ENCODE results near the gene C20orf144.

Gene C20orf144

GRCh38 chr20:33626190-33626589 lies 35.9 kb upstream of the C20orf144 start:
- H3K18ac ChIP-seq (ENCODE audit: low read depth in 1 of 2, low read length in 2 of 2), result no peak overlapping the region
- 97% methylated on average over 4 of the region's 4 CpGs for WGBS
- H3K23ac ChIP-seq (ENCODE audit: low read length in 2 of 2), result no peak overlapping the region
- H2AK5ac ChIP-seq (ENCODE audit: low read length, severe bottlenecking), result no peak overlapping the region
- H3K4me1 ChIP-seq (ENCODE audit: control insufficient read depth, insufficient read depth, low read depth, low read length), result peaks cover 2% of the 10 kb centered on the region
- H3K4me3 ChIP-seq (ENCODE audit: insufficient read depth in 1 of 2, low read depth in 1 of 2, low read length in 2 of 2), result no peak overlapping the region
- H3K4me2 ChIP-seq (ENCODE audit: low read length, poor library complexity, severe bottlenecking), result no peak overlapping the region
- H2BK15ac ChIP-seq (ENCODE audit: low read depth, poor library complexity, severe bottlenecking), result no peak overlapping the region
- no peak overlapping the region for H2BK12ac ChIP-seq (ENCODE audit: low read length in 2 of 2)
- DNase-seq, result no peak
- no peak overlapping the region for H4K8ac ChIP-seq (ENCODE audit: low read length)
- peaks cover 41 to 75% of the 10 kb centered on the region in 2 experiments for H3K36me3 ChIP-seq (ENCODE audit: control insufficient read depth in 1 of 2, insufficient read depth in 2 of 2, low read depth in 1 of 2, low read length in 2 of 2)
- H3K9me3 ChIP-seq (ENCODE audit: control insufficient read depth, low read length), result no peaks in the 10 kb centered on the region
- H2BK5ac ChIP-seq (ENCODE audit: low read depth, low read length, poor library complexity, severe bottlenecking), result no peak overlapping the region
- H3K14ac ChIP-seq (ENCODE audit: low read length in 2 of 2), result no peak overlapping the region
- no peaks in the 10 kb centered on the region for H3K27me3 ChIP-seq (ENCODE audit: control insufficient read depth in 1 of 2, insufficient read depth in 1 of 2, low read length in 2 of 2)
- no peak overlapping the region for H3K4ac ChIP-seq (ENCODE audit: low read depth in 1 of 2, low read length in 2 of 2)
- H4K91ac ChIP-seq (ENCODE audit: low read length), result no peak overlapping the region
- peaks cover 1% of the 10 kb centered on the region for H3K79me1 ChIP-seq (replicated peaks; ENCODE audit: low read length, poor library complexity, severe bottlenecking)
- no peak overlapping the region for H3K27ac ChIP-seq (ENCODE audit: low read length, poor library complexity, severe bottlenecking)
- no peak overlapping the region for H3K9ac ChIP-seq (ENCODE audit: low read length)
- H2AFZ ChIP-seq (ENCODE audit: low read depth, low read length), result no peak overlapping the region
- H2BK120ac ChIP-seq (ENCODE audit: low read depth, low read length), result no peak overlapping the region

- H3K4me2 ChIP-seq (ENCODE audit: low read length, poor library complexity, severe bottlenecking), result no peak overlapping the region
- H3K9ac ChIP-seq (ENCODE audit: low read length), result no peak overlapping the region
- peaks cover 46 to 85% of the 10 kb centered on the region in 2 experiments for H3K36me3 ChIP-seq (ENCODE audit: control insufficient read depth in 1 of 2, insufficient read depth in 2 of 2, low read depth in 1 of 2, low read length in 2 of 2)
- H2BK120ac ChIP-seq (ENCODE audit: low read depth, low read length), result no peak overlapping the region
- H2BK15ac ChIP-seq (ENCODE audit: low read depth, poor library complexity, severe bottlenecking), result no peak overlapping the region
- H3K4me3 ChIP-seq (ENCODE audit: insufficient read depth in 1 of 2, low read depth in 1 of 2, low read length in 2 of 2), result no peak overlapping the region
- no peak overlapping the region for H2AK5ac ChIP-seq (ENCODE audit: low read length, severe bottlenecking)
- no peak overlapping the region for H4K91ac ChIP-seq (ENCODE audit: low read length)
- no peak overlapping the region for H2AFZ ChIP-seq (ENCODE audit: low read depth, low read length)
- no peaks in the 10 kb centered on the region for H3K9me3 ChIP-seq (ENCODE audit: control insufficient read depth, low read length)
- no peak overlapping the region for H4K8ac ChIP-seq (ENCODE audit: low read length)
- H3K4me1 ChIP-seq (ENCODE audit: control insufficient read depth, insufficient read depth, low read depth, low read length), result peaks cover 2% of the 10 kb centered on the region
- no peak overlapping the region for H2BK5ac ChIP-seq (ENCODE audit: low read depth, low read length, poor library complexity, severe bottlenecking)
- H3K4ac ChIP-seq (ENCODE audit: low read depth in 1 of 2, low read length in 2 of 2), result no peak overlapping the region
- H3K79me1 ChIP-seq (replicated peaks; ENCODE audit: low read length, poor library complexity, severe bottlenecking), result peaks cover 1% of the 10 kb centered on the region
- no peak overlapping the region for H2BK12ac ChIP-seq (ENCODE audit: low read length in 2 of 2)
- H3K27me3 ChIP-seq (ENCODE audit: control insufficient read depth in 1 of 2, insufficient read depth in 1 of 2, low read length in 2 of 2), result no peaks in the 10 kb centered on the region
- H3K14ac ChIP-seq (ENCODE audit: low read length in 2 of 2), result no peak overlapping the region
- no peak overlapping the region for H3K23ac ChIP-seq (ENCODE audit: low read length in 2 of 2)
- H3K18ac ChIP-seq (ENCODE audit: low read depth in 1 of 2, low read length in 2 of 2), result no peak overlapping the region
- 97% methylated on average over 2 of the region's 4 CpGs for WGBS
- no peak overlapping the region for H3K27ac ChIP-seq (ENCODE audit: low read length, poor library complexity, severe bottlenecking)
- DNase-seq, result no peak
Observed at GRCh38 chr20:33627577-33628216, 34.4 kb upstream of the C20orf144 start.

GRCh38 chr20:33629533-33629932 lies 32.6 kb upstream of the C20orf144 start:
- 96% methylated on average over 10 of the region's 10 CpGs for WGBS
- H3K9me3 ChIP-seq (ENCODE audit: control insufficient read depth, low read length), result no peaks in the 10 kb centered on the region
- H3K9ac ChIP-seq (ENCODE audit: low read length), result no peak overlapping the region
- no peak overlapping the region for H3K4me2 ChIP-seq (ENCODE audit: low read length, poor library complexity, severe bottlenecking)
- no peak overlapping the region for H2BK15ac ChIP-seq (ENCODE audit: low read depth, poor library complexity, severe bottlenecking)
- no peaks in the 10 kb centered on the region for H3K27me3 ChIP-seq (ENCODE audit: control insufficient read depth in 1 of 2, insufficient read depth in 1 of 2, low read length in 2 of 2)
- no peak overlapping the region for H4K91ac ChIP-seq (ENCODE audit: low read length)
- H3K4me1 ChIP-seq (ENCODE audit: control insufficient read depth, insufficient read depth, low read depth, low read length), result no peaks in the 10 kb centered on the region
- H3K4me3 ChIP-seq (ENCODE audit: insufficient read depth in 1 of 2, low read depth in 1 of 2, low read length in 2 of 2), result no peak overlapping the region
- no peak overlapping the region for H2BK5ac ChIP-seq (ENCODE audit: low read depth, low read length, poor library complexity, severe bottlenecking)
- no peak overlapping the region for H2BK120ac ChIP-seq (ENCODE audit: low read depth, low read length)
- no peaks in the 10 kb centered on the region for H3K79me1 ChIP-seq (replicated peaks; ENCODE audit: low read length, poor library complexity, severe bottlenecking)
- no peak overlapping the region for H2AFZ ChIP-seq (ENCODE audit: low read depth, low read length)
- no peak overlapping the region for H2BK12ac ChIP-seq (ENCODE audit: low read length in 2 of 2)
- no peak overlapping the region for H3K18ac ChIP-seq (ENCODE audit: low read depth in 1 of 2, low read length in 2 of 2)
- H3K4ac ChIP-seq (ENCODE audit: low read depth in 1 of 2, low read length in 2 of 2), result no peak overlapping the region
- H4K8ac ChIP-seq (ENCODE audit: low read length), result no peak overlapping the region
- H3K27ac ChIP-seq (ENCODE audit: low read length, poor library complexity, severe bottlenecking), result no peak overlapping the region
- no peak overlapping the region for H3K14ac ChIP-seq (ENCODE audit: low read length in 2 of 2)
- no peak for DNase-seq
- H3K36me3 ChIP-seq (ENCODE audit: control insufficient read depth in 1 of 2, insufficient read depth in 2 of 2, low read depth in 1 of 2, low read length in 2 of 2), result peaks cover 43 to 81% of the 10 kb centered on the region in 2 experiments
- no peak overlapping the region for H2AK5ac ChIP-seq (ENCODE audit: low read length, severe bottlenecking)
- no peak overlapping the region for H3K23ac ChIP-seq (ENCODE audit: low read length in 2 of 2)

- Histone ChIP-seq H2AFZ (ENCODE audit: low read depth, low read length) (no peak overlapping the region), H3K9ac (ENCODE audit: low read length) (no peak overlapping the region), H2BK5ac (ENCODE audit: low read depth, low read length, poor library complexity, severe bottlenecking) (no peak overlapping the region), H2BK15ac (ENCODE audit: low read depth, poor library complexity, severe bottlenecking) (peak overlapping the region; percentile 33), H2BK120ac (ENCODE audit: low read depth, low read length) (no peak overlapping the region), H3K14ac (ENCODE audit: low read length in 2 of 2) (no peak overlapping the region), H3K4ac (ENCODE audit: low read depth in 1 of 2, low read length in 2 of 2) (no peak overlapping the region), H3K4me1 (ENCODE audit: control insufficient read depth, insufficient read depth, low read depth, low read length) (no peaks in the 10 kb centered on the region), H2AK5ac (ENCODE audit: low read length, severe bottlenecking) (no peak overlapping the region), H3K4me3 (ENCODE audit: insufficient read depth in 1 of 2, low read depth in 1 of 2, low read length in 2 of 2) (no peak overlapping the region), H3K36me3 (ENCODE audit: control insufficient read depth in 1 of 2, insufficient read depth in 2 of 2, low read depth in 1 of 2, low read length in 2 of 2) (peaks cover 40 to 80% of the 10 kb centered on the region in 2 experiments), H4K8ac (ENCODE audit: low read length) (no peak overlapping the region), H3K4me2 (ENCODE audit: low read length, poor library complexity, severe bottlenecking) (no peak overlapping the region), H3K27ac (ENCODE audit: low read length, poor library complexity, severe bottlenecking) (no peak overlapping the region), H3K9me3 (ENCODE audit: control insufficient read depth, low read length) (no peaks in the 10 kb centered on the region), H3K27me3 (ENCODE audit: control insufficient read depth in 1 of 2, insufficient read depth in 1 of 2, low read length in 2 of 2) (no peaks in the 10 kb centered on the region), H3K23ac (ENCODE audit: low read length in 2 of 2) (no peak overlapping the region), H2BK12ac (ENCODE audit: low read length in 2 of 2) (no peak overlapping the region), H3K18ac (ENCODE audit: low read depth in 1 of 2, low read length in 2 of 2) (no peak overlapping the region), H4K91ac (ENCODE audit: low read length) (no peak overlapping the region), H3K79me1 (replicated peaks; ENCODE audit: low read length, poor library complexity, severe bottlenecking) (no peaks in the 10 kb centered on the region)
- no peak for DNase-seq
- 100% methylated on average over 5 of the region's 5 CpGs for WGBS
Observed at GRCh38 chr20:33629979-33630378, 32.1 kb upstream of the C20orf144 start.

All from mesenchymal stem cell (in vitro differentiated cells and primary cell).